ENCODE data around the gene MOB3B. TPM values are rescaled to one million over a fixed set of nuclear protein-coding genes. Genes with fewer than 3 reads are reported as not detected.

The MOB3B gene
- total and polyA plus RNA-seq, 2 of the 13 experiments (the other 11 are each of a cell fraction or from before 2014, with no cell fraction given) = 0.03 to 0.09 TPM

- peaks cover 0 to 7% of the 10 kb centered on the region in 2 experiments; a peak in 1 of 5 replicates for H3K27me3 ChIP-seq (ENCODE audit: control insufficient read depth in 1 of 2, insufficient read depth in 2 of 2, low read length in 2 of 2)
- no peak for TF ChIP-seq MED13 (CRISPR knock-in tag; IDR thresholded peaks at IDR 0.05)
- no peak for TF ChIP-seq TEF (CRISPR knock-in tag; IDR thresholded peaks at IDR 0.05)
- no peak for TF ChIP-seq ZSCAN29 (CRISPR knock-in tag; conservative IDR thresholded peaks at IDR 0.05)
- no peak for TF ChIP-seq ZNF781 (CRISPR knock-in tag; IDR thresholded peaks at IDR 0.05; ENCODE audit: borderline replicate concordance, not compliant biosample characterization)
- no peak for TF ChIP-seq TRIM22 (IDR thresholded peaks at IDR 0.05)
- no peak for TF ChIP-seq ZNF839 (CRISPR knock-in tag; IDR thresholded peaks at IDR 0.05; ENCODE audit: borderline replicate concordance)
- TF ChIP-seq SALL2 (CRISPR knock-in tag; IDR thresholded peaks at IDR 0.05) = no peak
- no peak for TF ChIP-seq MTF2 (CRISPR knock-in tag; IDR thresholded peaks at IDR 0.05; ENCODE audit: borderline replicate concordance)
- TF ChIP-seq POLR2A (IDR thresholded peaks at IDR 0.05; ENCODE audit: insufficient read depth in 1 of 2, low read depth in 2 of 2, low read length in 2 of 2) = no peak
- no peak for TF ChIP-seq ZNF616 (CRISPR knock-in tag; IDR thresholded peaks at IDR 0.05; ENCODE audit: low read depth)
- TF ChIP-seq ZNF564 (CRISPR knock-in tag; IDR thresholded peaks at IDR 0.05) = no peak
- TF ChIP-seq PHF20 (CRISPR knock-in tag; IDR thresholded peaks at IDR 0.05) = no peak
- TF ChIP-seq ZNF207 (IDR thresholded peaks at IDR 0.05; ENCODE audit: borderline replicate concordance) = no peak
- no peak for TF ChIP-seq ZFP41 (CRISPR knock-in tag; IDR thresholded peaks at IDR 0.05; ENCODE audit: borderline replicate concordance)
- no peak for TF ChIP-seq HOXA3 (CRISPR knock-in tag; IDR thresholded peaks at IDR 0.05)
- ATAC-seq (no peak), FAIRE-seq (no peak), DNase-seq (ENCODE audit: low spot score) (no peak)
- no peak overlapping the region for H3K9ac ChIP-seq (ENCODE audit: insufficient read depth, low read depth, low read length)
- no peaks in the 10 kb centered on the region for H3K9me3 ChIP-seq (ENCODE audit: low read length)
- no peak overlapping the region for H3K27ac ChIP-seq (ENCODE audit: extremely low read length, insufficient read depth, low read length)
- H3K4me1 ChIP-seq (ENCODE audit: insufficient read depth, low read length) = no peaks in the 10 kb centered on the region
- no peaks in the 10 kb centered on the region for H3K79me2 ChIP-seq (ENCODE audit: insufficient read depth, low read length)
- 14% methylated on average over 6 of the region's 7 CpGs for WGBS (ENCODE audit: low lambda C conversion rate)
- CTCF ChIA-PET (ENCODE audit: low intra/inter-chr PET ratio, low total read pairs) = no interaction called here
- no peak overlapping the region for H2AFZ ChIP-seq (ENCODE audit: low read length)
- H3K36me3 ChIP-seq (replicated peaks in 1 of 2; ENCODE audit: control insufficient read depth in 1 of 2, insufficient read depth in 2 of 2, low read length in 2 of 2) = no peaks in the 10 kb centered on the region
- intact Hi-C loops (cut with micrococcal nuclease; ENCODE audit: unreplicated experiment) = no loop called here
- no peaks in the 10 kb centered on the region for H4K20me1 ChIP-seq (ENCODE audit: insufficient read depth, low read length)
- H3K4me3 ChIP-seq (replicated peaks in 1 of 3; ENCODE audit: insufficient read depth in 1 of 3, low read depth in 2 of 3, low read length in 3 of 3) = no peak overlapping the region
- H3K4me2 ChIP-seq (ENCODE audit: low read depth, low read length) = no peak overlapping the region
- no TSS peak for BruUV-seq (replicated peaks)
- POLR2A ChIA-PET = no interaction called here
- in situ Hi-C loops (cut with HindIII; ENCODE audit: extremely low pct_ligation_motif_present, low pct_unique_long_range_greater_than_20kb) = loop anchor here (25.0 kb wide), 1 partner anchor 721 kb away; no protein-coding TSS in a partner anchor
These were observed 188.6 kb downstream of the MOB3B start for GRCh38 chr9:27340961-27341511.

Data from HepG2 (cell line).